OCI-LY3 (cell line): ENCODE data around the gene CPNE2.

Experiments used
- EZH2phosphoT487 ChIP-seq: fragments of 200-600 bp; shearing (Covaris generic); IDR thresholded peaks from 2 replicates; pipeline ENCODE4 v1.6.1; 2018; ENCODE audit warnings: antibody characterized with exemption, mixed run types, low read depth
- TF ChIP-seq, protein P1 (sequence below): fragments of 200-600, 300-600 bp; sonication (generic); IDR thresholded peaks from 2 replicates; pipeline ENCODE4 v1.5.1; 2014; ENCODE audit warnings: antibody characterized with exemption, low read length, low read depth

DNA sequence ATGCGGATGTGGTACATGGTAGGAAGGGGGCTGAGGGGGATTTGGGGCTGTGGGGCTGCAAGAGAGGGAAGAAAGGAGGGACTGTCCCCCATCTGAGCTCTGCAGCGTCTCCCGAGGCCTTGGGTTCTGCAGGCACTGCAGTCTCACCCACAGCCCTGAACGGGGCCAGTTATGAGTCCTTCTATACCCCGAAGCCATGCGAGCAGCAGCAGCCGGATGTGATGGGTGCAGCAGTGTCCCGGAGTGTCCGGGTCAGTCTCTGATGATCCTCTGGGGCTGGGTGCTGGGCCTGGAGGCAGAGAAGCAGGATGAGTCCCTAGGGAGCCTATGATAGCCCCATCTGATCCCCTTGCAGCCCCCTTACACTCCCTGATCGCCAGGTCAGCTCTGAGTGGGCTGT, 41.5 kb downstream of the CPNE2 start:
- TF ChIP-seq, protein P1, sequence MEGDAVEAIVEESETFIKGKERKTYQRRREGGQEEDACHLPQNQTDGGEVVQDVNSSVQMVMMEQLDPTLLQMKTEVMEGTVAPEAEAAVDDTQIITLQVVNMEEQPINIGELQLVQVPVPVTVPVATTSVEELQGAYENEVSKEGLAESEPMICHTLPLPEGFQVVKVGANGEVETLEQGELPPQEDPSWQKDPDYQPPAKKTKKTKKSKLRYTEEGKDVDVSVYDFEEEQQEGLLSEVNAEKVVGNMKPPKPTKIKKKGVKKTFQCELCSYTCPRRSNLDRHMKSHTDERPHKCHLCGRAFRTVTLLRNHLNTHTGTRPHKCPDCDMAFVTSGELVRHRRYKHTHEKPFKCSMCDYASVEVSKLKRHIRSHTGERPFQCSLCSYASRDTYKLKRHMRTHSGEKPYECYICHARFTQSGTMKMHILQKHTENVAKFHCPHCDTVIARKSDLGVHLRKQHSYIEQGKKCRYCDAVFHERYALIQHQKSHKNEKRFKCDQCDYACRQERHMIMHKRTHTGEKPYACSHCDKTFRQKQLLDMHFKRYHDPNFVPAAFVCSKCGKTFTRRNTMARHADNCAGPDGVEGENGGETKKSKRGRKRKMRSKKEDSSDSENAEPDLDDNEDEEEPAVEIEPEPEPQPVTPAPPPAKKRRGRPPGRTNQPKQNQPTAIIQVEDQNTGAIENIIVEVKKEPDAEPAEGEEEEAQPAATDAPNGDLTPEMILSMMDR, result no peak
- no peak for TF ChIP-seq EZH2phosphoT487
